ENCODE measurements around the gene FAT2.

FAT2 gene, protein sequence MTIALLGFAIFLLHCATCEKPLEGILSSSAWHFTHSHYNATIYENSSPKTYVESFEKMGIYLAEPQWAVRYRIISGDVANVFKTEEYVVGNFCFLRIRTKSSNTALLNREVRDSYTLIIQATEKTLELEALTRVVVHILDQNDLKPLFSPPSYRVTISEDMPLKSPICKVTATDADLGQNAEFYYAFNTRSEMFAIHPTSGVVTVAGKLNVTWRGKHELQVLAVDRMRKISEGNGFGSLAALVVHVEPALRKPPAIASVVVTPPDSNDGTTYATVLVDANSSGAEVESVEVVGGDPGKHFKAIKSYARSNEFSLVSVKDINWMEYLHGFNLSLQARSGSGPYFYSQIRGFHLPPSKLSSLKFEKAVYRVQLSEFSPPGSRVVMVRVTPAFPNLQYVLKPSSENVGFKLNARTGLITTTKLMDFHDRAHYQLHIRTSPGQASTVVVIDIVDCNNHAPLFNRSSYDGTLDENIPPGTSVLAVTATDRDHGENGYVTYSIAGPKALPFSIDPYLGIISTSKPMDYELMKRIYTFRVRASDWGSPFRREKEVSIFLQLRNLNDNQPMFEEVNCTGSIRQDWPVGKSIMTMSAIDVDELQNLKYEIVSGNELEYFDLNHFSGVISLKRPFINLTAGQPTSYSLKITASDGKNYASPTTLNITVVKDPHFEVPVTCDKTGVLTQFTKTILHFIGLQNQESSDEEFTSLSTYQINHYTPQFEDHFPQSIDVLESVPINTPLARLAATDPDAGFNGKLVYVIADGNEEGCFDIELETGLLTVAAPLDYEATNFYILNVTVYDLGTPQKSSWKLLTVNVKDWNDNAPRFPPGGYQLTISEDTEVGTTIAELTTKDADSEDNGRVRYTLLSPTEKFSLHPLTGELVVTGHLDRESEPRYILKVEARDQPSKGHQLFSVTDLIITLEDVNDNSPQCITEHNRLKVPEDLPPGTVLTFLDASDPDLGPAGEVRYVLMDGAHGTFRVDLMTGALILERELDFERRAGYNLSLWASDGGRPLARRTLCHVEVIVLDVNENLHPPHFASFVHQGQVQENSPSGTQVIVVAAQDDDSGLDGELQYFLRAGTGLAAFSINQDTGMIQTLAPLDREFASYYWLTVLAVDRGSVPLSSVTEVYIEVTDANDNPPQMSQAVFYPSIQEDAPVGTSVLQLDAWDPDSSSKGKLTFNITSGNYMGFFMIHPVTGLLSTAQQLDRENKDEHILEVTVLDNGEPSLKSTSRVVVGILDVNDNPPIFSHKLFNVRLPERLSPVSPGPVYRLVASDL (N-terminal part only)

DNA sequence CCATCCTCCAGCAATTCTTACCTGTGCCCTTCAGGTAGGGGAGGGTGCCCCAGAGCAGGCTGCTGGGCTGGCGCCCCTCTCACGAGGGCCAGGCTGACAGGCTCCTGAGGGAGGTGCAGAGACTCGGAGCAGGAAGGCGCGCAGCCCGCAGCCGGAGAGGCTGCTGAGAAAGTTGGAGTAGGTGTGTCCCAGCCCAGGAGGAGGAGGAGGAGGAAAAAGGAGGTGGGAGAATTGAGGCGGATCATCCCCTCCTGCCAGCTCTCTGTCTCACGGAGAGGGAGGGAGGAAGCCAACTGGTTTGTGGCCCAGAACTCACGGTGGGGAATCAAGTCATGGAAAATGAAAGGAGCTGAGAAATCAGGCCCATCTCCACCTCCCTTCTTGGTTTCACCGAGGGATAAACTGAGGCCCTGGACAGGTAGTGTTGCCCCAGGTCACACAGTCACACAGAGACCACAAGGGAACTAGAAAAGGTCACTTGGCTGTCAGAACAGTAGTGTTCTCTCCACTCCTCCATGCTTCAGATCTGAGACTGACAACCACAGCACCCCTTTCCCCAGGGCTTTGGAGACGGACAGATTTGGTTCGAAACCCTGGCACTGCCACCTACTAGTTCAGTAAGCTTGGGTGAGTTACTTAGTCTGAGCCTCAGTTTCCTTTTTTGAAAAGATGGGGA is at the start of gene FAT2:
TSS of gene FAT2 (minus strand) at position 188 of the 676 bp plus-strand sequence. CDS start 22,400 bp downstream, outside the sequence.
- no peak for DNase-seq

- DNase-seq = no peak
These were observed 47.5 kb upstream of the FAT2 start for GRCh38 chr5:151638619-151639018.

DNA sequence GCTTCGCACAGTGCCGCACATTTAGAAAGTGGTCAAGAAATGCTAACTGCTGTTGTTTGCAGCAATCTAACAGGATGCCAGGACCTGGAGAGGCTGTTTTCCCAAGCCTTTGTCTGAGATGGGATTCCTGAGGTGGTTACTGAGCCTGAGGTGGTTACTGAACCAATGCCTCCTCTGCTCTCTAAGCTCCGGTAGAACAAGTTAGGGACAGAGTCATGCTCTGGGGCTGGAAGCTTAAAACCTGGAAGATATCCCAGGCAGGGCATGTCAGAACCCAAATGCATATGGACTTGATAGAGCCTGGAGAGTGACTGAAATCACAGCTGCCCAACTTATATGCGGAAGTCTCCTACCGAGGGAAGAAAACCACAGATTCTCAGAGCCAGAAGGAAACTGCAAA is 46.5 kb upstream of the FAT2 start:
- no peak for DNase-seq

GRCh38 chr5:151633892-151634291 is 42.8 kb upstream of the FAT2 start:
- DNase-seq = no peak

- no peak for DNase-seq
These were observed 41.8 kb upstream of the FAT2 start for GRCh38 chr5:151632941-151633340.

- no peak for DNase-seq
These were observed 41.4 kb upstream of the FAT2 start for GRCh38 chr5:151632524-151632923.

GRCh38 chr5:151631941-151632340 is 40.8 kb upstream of the FAT2 start:
- no peak for DNase-seq

- DNase-seq = no peak
These were observed 39.0 kb upstream of the FAT2 start for GRCh38 chr5:151630088-151630487.

DNA sequence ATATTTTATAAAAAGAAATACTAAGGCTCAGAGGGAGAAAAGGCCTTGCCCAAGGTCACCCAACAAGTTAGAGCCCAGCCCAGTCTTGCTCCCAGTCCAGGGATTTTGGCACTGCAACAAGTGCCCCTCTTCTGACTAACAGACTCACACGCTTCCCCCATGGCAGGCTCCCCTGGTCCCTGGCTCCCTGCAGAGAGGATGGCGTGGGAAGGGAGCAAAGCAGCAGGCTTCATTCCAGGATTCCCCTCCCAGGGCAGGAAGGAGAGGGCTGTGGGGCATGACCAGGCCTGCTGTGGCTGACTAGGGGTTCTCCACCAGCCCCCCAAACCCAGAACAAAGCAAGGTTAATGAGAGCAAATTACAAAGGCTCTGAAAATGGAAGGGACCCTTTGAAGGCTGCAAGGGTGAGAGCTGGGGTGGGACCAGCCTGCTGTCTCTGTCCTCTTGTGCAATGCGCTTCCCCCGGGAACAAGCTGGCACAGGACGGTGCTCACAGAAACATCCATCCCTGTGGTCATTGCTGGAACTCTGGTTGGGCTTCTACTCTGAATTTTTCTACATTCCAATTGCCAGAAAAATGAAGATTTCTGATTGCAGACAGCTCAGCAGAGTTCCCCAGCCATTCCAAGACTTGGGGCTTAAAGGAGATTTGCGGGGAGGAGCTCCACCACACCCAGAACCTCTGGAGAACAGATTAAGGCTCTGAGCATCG is 37.1 kb upstream of the FAT2 start:
- no peak for DNase-seq

GRCh38 chr5:151627650-151628049 is 36.5 kb upstream of the FAT2 start:
- DNase-seq = no peak

- no peak for DNase-seq
These were observed 34.2 kb upstream of the FAT2 start for GRCh38 chr5:151625285-151625684.

- DNase-seq = no peak
These were observed 33.3 kb upstream of the FAT2 start for GRCh38 chr5:151624476-151624875.

- DNase-seq = no peak
These were observed 31.4 kb upstream of the FAT2 start for GRCh38 chr5:151622367-151623088.

GRCh38 chr5:151620461-151620840 is 29.3 kb upstream of the FAT2 start:
- no peak for DNase-seq

DNA sequence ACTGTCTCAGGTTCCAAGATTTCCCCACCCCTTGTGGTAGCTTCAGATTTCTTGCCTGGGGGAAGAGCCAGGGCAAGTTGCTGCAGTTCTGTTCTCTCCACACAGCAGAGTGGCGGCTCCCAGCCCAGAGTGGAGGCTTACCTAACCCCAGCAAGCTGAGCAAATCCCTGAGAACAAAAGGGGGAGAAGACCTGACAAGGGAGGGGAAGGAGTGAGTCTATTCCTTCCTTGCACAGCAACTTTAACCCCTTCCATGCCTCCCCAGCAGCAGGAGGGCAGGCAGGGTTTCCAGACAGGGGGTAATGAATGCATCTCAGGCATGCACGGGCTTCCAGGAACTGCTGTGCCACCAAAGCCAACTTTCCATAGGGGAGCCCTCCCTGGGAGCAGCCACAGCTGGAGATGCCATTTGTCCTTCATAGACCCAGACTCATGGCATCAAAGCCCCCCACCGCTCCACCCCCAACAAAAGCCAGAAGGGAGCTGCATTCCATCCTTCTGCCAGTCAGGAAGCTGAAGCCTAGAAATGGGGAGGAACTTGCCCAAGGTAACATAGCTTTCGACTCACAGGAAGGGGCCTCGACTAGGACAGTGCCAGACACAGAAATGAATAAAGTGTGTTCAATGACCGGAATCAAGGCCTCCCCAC is 28.8 kb upstream of the FAT2 start:
- no peak for DNase-seq

DNA sequence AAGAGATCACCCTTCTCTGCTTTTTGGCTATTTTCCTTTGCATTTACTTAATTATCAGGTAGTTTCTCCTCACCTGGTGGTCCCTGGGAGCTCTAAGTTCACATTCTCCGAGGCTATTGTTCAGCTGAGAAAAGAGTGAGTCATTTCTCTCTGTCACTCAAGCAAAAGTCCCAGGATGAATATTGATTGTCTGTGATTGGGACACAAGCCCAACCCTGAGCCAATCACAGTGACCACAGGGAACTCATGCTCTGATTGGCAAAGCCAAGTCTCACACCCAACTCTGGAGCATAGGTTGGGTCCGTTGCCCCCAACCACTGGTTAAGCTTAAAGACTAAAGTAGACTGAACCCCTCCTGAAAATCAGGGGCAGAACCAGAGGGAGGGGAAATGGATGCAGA is 27.8 kb upstream of the FAT2 start:
- DNase-seq = no peak

- no peak for DNase-seq
These were observed 26.9 kb upstream of the FAT2 start for GRCh38 chr5:151617841-151618710.

DNA sequence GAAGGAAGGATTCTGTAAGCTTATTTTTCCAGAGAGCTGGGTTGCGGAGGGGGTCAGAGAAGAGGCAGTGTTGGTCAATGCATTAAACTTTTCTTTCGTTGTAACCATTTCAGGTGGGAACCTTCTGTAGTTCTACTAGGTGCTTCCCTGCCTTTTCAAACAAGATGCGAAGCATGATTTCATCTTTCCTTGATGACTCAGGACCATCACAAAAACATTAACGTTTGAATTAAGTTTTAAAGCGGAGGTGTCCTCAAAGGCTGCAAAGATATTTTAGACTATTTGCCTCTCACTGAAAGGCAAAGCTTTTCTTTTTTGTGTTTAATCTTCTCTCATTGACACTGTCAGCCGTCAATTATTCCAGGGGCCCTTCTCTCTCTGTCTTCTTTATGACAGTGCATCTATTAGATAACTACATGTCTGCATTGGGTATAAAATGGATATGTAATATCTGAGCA is 26.3 kb upstream of the FAT2 start:
- DNase-seq = no peak

DNA sequence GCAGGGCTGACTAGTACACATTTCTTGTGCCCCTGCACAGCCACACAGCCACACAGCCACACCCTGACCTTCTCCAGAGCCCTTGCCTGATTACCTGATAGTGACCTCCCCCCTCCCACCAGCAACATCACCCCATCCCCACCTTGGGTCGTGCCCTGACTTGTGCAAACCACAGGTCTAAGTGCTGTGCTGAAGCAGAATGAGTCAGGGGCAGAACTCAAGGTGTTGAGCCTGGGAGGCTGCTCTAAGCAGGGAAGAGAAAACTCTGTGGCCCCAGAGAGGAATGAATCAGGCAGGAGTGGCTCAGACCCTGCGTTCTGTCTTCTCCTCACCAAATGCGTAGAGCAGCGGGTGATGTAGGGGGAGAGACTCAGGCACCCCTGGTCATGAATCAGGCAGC is 24.3 kb upstream of the FAT2 start:
- no peak for DNase-seq

DNA sequence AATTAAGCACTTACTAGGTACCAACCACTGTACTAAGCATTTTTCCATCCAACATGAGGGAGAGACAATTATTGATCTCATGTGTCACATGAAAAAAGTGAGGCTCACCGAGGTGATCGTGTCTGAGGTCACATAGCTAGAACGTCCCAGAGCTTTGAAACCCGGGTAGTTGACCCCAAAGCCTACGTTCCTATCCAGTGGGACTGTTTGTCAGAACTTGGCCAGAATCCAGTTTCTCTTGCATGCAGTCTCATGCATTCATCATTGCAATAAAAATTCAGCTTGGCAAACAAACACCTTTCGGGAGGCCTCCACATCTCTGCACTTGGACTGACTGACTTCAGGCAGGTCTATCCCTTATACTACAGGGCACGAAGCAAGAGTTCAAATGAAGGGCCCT is 23.4 kb upstream of the FAT2 start:
- DNase-seq = no peak
